GM19463 (cell line): Measurements from ENCODE around the gene ITGB1BP2.
"Not testable (repeated sequence)": the region's sequence is repeated elsewhere in the genome, so short reads cannot be mapped to it uniquely, and the experiment has no call there.

Experiments used
- ATAC-seq: cut with Tn5 transposase; IDR thresholded peaks from one replicate; pipeline ENCODE4 v1.9.1; 2021; ENCODE audit warnings: mild to moderate bottlenecking, moderate library complexity; ENCODE audit not compliant: unreplicated experiment

ITGB1BP2 gene

DNA sequence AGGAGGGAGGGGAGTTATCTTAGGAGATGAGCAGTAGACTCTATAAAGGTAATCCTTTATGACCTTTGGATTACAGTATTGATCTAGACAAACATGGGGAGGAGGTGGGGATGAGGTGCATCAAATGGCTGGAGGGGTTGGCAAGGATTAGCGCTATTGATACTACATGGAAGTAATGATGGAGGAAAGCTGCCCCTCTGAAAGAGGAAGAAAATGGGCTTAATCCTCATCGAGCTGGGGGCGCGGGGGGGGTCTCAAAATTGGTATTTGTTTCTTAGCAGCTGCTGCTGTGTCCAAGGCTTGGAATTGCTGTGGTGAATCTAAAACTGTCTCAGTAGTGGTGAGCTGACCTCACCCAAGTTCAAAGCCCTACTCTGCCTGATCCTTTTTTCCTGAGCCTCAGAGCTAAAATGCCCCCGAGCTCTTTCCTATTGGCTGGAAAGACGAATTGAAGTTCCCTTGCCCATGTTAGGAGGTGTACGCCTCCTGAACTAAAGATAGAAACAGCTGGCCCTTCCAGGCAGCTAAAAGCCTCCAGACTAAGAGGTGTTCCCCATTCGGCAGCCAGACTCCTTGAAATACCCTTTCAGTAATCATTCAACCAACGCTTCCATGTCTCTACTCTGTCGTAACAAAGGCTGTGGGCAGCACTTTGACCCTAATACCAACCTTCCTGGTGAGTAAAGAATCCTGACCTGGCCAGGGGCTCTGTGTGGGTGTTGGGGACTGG is at the start of gene ITGB1BP2:
ITGB1BP2 (plus strand) TSS at position 556 of the 730 bp plus-strand sequence; CDS start at position 613, 57 bp downstream.
- ATAC-seq: no peak

DNA sequence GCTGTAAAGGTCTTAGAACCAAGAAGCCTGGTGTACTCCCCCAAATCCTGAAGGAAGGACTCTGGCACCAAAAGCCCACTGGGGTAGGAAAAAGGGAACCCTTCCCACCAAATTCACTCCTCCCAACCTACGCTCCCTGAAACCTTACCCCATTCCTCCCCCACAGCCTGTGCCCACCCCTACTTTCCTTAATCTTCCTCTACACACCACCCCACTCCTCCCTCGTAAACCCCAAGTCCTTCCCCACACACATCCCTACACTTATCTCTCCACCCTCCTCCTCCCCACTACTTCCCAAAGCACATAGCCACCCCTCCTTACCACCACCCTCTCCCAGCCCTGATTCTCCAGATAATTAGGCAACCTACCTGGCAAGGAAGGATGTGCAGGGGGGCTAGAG is 49.3 kb upstream of the ITGB1BP2 start:
- ATAC-seq: no peak

DNA sequence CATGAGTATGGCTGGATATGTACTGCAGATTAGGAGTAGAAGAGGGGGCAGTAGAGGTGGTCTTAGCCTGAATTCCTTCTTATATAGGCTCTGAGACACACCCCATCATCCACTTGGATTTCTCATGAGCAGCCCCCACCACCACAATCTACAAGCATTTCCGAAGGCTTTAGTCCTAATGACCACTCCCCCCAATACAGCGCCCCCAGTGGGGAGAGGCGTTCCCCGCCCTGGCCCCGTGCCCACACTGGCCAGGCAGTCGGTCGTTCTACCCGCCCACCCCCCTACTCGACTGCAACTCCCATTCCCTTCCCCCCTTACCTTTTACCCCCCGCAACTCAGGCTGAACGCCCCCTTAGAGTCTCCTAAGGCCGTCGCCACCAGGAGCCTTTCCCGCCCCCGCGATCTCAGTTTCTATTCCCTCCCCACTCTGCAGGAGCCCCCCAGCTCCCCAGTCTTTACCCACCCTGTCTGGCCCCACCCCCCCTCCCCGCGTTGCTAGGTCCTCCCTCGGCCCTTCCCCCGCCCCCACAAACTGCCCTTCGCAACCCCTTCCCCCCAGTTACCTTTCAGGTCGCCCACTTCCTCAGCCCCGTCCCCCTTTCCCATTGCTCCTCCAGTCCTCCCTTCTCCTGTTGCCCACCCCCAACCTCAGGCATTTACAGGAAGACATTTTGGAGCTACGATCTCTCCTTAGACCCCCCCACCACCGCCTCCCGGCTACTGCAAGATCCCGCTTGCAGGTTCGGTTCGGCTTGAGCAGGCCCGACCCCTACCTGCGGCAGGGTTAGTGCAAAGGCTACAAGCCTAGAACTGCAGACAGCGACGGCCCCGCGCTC is 48.1 kb upstream of the ITGB1BP2 start:
- ATAC-seq: no peak

DNA sequence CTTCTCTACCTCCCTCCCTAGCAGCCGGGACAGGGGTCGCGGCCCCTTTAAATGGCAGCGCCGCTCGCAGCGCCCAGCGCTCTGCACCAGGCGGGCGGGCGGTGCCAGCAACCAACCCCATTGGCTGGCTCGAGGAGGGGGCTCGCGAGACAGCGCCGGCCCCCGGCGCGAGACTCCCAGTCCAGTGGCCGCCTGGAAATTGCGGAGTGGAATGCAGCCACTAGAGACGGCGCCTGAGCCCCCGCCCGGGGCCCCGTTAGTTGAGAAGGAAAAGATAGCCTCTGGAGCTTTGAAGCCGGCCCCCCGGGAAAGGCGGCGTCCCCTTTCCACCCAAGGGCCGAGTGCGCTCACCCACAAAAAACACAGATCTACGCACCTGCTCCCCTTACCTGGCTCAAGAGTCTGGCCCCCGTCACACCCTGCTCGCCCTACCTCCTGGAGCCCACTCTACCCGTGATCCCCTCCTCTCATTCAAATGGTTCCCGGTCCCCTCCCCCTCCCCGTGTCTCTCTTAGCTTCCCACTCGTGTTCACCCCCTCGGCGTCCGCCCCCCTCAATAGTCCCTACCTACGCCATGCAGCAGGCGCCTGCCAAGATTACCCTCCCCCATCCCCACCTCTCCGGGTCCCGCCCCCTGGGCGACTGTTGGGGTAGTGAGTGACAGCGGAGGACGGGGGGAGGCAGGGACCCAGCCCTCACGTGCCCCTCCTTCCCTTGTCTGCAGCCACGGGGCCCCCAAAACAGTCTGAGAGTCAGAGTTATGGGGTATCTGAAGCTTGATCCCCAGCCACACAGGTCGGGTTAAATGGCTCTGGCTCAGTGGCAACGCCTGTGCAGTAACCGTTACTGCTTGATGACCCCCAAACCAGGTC is 47.2 kb upstream of the ITGB1BP2 start, which contains the start of gene ZMYM3:
ZMYM3 (minus strand) TSS at position 49 of the 872 bp plus-strand sequence. CDS start 885 bp downstream, outside the sequence.
- peak; percentile 89 for ATAC-seq

DNA sequence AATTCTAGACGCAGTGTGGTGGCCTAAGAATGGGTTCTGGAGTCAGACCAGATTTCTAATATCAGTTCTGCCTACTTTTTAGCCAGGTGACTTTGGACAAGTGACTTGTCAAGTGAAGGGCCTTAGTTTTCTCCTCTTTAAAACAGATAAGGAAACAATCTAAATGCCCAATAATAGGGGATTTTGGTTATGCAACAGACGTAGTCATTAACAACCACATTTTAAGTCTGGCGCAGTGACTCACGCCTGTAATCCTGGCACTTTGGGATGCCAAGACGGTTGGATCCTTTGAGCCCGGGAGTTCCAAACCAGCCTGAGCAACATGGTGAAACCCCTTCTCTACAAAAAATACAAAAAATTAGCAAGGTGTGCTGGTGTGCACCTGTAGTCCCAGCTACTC is 45.5 kb upstream of the ITGB1BP2 start:
- no peak for ATAC-seq

DNA sequence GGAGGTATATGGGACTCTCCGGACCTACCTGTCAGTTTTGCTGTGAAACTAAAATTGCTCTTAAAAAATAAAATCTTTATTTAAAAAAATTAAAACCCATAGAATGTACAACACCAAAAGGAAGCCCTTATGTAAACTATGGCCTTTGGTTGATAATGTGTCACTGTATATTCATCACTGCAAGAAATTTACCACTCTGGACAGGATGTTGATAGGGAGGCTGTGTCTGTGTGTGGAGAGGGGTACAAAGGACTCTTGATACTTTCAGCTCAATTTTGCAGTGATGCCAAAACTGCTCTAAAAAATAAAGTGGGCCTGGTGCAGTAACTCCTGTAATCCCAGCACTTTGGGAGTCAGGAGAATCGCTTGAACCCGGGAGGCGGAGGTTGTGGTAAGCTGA is 44.7 kb upstream of the ITGB1BP2 start:
- ATAC-seq: no peak

DNA sequence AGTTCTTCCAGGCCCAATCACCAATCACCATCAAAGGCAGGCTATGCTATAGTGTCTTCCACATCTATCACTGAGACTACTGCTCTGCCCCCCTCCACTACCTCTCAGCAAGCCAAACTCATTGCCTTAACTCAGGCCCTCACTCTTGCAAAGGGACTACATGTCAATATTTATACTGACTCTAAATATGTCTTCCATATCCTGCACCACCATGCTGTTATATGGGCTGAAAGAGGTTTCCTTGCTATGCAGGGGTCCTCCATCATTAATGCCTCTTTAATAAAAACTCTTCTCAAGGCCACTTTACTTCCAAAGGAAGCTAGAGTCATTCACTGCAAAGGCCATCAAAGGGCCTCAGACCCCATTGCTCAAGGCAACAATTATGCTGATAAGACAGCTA is 32.9 kb upstream of the ITGB1BP2 start:
- not testable (repeated sequence) for ATAC-seq

DNA sequence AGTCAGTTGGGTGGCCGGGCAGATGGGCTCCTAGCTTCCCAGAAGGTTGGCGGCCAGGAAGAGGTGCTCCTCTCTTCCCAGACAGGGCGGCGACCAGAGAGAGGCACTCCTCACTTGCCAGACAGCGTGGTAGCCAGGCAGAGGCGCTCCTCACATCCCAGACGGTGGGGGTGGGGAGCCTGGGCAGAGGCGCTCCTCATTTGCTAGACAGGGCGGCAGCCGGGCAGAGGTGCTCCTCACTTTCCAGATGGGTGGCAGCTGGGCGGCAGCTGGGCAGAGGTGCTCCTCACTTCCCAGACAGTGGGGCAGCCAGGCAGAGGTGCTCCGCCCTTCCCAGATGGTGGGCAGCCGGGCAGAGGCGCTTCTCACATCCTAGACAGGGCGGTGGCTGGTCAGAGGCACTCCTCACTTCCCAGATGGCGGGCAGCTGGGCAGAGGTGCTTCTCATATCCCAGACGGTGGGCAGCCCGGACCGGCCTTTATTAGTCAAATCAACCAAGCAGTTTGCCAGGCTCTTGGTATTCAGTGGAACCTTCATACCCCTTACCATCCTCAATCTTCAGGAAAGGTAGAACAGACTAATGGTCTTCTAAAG is 31.7 kb upstream of the ITGB1BP2 start:
- no peak for ATAC-seq

DNA sequence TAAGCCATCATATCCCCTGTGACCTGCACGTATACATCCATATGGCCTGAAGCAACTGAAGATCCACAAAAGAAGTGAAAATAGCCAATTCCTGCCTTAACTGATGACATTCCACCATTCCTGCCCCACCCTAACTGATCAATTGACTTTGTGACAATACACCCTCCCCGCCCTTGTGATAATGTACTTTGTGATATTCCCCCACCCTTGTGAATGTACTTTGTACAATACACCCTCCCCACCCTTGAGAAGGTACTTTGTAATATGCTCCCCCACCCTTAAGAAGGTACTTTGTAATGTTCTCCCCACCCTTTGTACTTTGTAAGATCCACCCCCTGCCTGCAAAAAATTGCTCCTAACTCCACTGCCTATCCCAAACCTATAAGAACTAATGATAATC is 29.2 kb upstream of the ITGB1BP2 start:
- ATAC-seq: not testable (repeated sequence)

DNA sequence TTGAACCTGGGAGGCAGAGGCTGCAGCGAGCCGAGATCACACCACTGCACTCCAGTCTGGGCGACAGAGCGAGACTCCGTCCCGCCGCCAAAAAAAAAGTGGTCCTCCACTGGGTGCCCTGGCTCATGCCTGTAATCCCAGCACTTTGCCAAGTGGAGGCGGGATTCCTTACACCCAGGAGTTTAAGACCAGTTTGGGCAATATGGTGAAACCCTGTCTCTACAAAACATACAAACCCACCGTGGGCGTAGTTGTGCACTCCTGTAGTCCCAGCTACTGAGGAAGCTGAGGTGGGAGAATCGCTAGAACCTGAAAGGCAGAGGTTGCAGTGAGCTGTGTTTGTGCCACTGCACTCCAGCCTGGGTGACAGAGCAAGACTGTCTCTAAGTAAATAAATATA is 20.2 kb upstream of the ITGB1BP2 start:
- not testable (repeated sequence) for ATAC-seq

DNA sequence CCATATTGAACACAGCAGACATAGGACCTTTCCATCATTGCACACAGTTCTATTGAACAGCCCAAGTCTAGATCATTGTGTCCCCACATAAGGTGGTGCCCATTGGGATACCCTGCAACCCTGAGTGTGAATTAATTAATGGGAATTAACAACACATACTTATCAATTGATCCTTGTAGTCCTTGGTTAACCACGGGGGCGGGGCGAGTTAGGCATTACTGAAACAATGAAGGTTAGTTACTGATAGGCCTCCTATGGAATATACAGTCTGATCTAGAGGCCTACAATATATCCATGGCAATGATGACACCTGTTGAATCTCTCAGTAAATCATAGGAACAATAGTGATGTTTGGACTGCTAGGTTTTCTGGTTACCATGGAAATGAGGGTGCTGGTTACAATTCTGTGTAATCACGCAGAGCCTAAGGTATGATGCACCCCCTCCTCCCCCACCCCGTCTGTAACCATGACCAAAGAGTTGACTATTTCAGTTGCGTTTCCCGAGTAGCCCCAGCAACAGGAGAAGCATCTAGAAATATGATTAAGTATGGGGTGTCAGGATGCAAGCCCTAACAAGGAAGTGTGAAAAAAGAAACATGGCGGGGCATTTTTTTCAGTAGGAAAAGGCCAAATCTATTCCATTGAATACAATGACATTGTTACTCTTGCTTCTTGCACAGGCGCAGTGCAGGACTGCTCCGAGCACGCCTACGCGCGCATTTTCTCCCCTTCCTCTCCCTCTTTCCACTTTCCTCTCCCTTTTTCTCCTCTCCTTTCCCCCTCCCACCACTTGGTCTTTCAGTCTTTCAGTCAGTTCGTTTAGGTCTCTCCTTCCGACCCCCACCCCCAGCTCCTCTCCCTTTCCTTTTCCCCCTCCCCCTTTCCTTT is 18.8 kb upstream of the ITGB1BP2 start:
- peak; percentile 34 for ATAC-seq

DNA sequence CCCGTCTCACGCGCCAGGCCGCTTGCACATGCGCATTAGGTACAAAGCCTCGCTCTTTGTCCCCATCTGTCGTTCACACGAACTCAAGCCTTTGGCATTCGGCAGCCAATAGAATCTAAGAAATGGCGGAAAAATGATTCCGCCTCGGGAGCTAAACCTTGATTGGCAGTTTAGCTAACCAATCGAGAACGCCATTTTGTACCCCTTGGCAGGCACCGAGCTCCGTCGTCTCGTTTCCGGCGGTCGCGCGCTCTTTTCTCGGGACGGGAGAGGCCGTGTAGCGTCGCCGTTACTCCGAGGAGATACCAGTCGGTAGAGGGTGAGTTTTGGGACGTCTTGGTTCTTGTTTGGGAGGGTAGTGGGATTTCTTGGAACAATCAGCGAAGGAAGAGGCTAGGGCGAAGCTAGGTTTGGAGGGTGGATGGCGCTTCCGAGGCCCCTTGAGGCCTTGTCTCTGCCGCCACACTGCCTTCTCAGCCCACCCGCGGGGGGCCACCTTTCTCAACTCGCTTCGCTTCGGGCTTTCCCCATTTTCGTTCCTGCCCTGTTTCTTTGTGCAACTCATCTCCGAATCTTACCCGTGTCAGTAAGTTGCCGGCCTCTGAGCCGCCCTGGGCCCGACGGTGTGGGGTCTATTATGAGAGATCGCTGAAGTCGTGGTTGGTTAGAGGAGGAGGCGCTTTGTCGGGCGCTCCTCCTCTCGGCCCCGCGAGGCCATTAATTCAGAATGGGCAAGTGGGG is 18.0 kb upstream of the ITGB1BP2 start, which contains the start of gene NONO:
NONO (plus strand) TSS at position 233 of the 741 bp plus-strand sequence. CDS start 7,003 bp downstream, outside the sequence.
- ATAC-seq: peak; percentile 83

DNA sequence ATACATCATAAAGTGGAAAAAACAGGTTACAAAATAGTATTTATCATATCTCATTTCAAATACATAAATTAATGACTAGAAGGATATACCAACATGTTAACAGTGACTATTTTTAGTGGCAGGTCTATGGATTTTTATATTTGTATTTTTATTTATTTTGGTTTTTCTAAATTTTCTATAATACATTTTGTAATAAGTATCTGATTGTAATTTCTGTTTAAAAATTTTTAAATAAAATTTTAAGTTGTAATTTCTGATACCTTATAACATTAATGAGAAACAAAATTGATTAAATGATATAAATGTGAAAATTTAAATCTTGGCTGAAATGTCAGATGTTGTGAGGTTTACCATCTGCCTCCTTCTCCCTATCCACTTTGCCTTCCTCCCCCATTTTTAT is 15.6 kb upstream of the ITGB1BP2 start:
- ATAC-seq: no peak

DNA sequence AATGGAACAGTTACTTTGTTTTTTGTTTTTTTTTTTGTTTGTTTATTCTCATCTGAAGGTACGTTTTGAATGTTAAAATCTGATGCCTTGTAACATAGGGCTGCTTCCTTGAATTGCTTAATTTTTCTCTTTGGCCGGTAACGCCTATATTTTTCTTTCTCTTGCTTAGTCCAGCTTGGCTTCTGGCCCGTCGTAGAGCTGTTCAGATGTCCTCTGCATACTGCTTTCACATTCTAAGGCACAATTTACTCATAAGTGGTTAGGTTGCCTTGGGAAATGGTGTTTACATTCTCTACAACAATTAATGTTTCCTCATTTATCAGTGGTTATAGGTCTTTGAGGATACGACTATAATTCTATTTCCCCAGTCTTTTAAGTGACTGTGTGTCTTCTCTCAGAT is 10.2 kb upstream of the ITGB1BP2 start:
- ATAC-seq: no peak

DNA sequence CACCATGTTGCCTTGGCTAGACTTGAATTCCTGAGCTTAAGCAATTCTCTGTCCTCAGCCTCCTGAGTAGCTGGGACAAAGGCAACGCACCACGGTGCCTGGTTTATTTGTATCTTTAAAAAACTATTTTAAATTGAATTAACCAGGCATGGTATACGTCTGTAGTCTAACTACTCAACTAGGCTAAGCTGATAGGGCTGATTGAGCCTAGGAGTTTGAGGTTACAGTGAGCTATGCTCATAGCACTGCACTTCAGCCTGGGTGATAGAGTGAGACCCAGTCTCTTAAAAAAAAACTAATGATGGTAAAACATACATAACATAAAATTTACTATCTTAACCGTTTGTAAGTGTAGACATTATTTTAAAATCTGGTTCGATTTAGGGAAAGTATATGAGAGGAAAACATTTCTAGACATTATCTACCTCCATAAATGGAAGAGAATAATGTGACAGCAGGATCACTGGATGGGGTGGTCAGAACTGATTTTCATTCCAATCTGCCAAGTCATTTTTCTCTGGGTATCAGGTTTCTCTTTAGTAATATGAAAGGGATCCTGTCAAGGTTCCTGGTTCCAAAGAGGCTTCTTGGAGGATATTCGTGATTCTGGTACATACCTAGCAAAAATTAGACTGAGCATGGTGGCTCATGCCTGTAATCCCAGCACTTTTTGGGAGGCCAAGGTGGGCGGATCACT is 8.7 kb upstream of the ITGB1BP2 start:
- no peak for ATAC-seq

DNA sequence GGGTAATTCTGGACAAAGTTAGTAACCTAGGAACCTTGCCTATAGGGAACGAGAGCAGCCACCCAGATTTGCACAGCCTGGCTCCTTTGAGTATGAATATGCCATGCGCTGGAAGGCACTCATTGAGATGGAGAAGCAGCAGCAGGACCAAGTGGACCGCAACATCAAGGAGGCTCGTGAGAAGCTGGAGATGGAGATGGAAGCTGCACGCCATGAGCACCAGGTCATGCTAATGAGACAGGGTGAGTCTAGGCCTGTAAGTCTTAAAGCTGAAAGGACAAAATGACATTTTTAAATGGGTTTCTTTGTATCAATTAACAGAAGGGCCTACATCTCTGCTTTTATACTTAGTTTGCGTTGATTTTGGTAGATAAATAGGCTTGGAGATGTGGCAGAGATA is 4.7 kb upstream of the ITGB1BP2 start:
- ATAC-seq: no peak

DNA sequence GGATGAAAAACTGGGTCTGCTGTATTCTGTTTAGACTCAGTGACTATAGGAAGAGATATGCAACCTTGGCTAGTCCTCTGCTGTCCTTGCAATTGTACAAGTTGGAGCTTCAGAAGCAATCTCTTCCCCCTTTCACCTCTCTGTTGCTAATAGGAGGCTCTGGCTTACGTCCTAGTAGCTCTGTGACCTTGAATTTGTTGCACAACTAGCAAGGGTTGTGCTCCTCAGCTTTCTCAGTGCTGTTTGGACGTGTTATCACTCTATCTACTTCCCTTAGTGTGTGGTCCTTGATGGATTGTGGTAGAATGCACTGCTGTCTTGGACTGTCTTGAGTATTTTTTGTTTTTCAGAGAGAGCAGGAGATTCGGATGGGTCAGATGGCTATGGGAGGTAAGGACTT is 3.4 kb upstream of the ITGB1BP2 start:
- ATAC-seq: no peak

DNA sequence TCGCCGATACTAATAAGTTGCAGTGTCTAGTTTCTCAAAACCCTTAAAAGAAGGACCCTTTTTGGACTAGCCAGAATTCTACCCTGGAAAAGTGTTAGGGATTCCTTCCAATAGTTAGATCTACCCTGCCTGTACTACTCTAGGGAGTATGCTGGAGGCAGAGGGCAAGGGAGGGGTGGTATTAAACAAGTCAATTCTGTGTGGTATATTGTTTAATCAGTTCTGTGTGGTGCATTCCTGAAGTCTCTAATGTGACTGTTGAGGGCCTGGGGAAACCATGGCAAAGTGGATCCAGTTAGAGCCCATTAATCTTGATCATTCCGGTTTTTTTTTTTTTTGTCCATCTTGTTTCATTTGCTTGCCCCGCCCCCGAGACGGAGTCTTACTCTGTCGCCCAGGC is 1.5 kb upstream of the ITGB1BP2 start:
- not testable (repeated sequence) for ATAC-seq
